ENCODE results near the gene CCNQ. TPM values are rescaled to one million over a fixed set of nuclear protein-coding genes. Genes with fewer than 3 reads are reported as not detected.

The CCNQ gene
- total RNA-seq, 1 experiment from 2014 or later = 33.9 TPM

DNA sequence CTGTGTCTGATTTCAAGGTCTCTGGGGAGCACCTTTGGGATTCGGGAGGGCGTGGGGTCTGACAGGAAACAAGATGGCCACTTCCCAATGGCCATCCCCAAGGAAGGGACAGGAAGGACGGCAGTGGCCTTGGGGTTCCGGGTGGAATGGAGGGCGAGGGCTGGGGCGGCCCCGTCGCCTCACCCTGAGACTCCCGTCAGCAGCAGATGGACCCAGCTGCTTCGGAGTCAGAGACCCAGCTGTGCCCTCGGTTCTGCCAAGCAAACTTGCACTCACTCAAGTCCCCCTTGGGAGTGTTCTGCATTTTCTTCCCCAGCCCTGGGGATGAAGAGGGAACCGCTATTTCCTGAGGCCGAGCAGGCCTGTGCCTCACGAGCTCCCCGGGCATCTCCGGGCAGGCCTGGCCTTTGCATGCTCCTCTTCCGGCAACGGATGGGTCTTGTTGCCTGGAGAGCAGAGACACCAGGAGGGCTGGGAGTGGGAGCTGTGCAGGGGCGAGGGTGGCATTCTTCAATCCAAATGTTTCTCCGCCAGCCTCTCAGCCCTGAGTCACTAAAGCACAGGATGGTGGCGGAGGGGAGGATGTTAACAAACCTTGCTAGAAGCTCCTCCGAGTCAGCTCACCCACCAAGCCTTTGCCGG, 41.2 kb upstream of the CCNQ start:
- no peaks in the 10 kb centered on the region for H3K4me1 ChIP-seq (replicated peaks; ENCODE audit: insufficient read depth)
- TF ChIP-seq, protein P1, sequence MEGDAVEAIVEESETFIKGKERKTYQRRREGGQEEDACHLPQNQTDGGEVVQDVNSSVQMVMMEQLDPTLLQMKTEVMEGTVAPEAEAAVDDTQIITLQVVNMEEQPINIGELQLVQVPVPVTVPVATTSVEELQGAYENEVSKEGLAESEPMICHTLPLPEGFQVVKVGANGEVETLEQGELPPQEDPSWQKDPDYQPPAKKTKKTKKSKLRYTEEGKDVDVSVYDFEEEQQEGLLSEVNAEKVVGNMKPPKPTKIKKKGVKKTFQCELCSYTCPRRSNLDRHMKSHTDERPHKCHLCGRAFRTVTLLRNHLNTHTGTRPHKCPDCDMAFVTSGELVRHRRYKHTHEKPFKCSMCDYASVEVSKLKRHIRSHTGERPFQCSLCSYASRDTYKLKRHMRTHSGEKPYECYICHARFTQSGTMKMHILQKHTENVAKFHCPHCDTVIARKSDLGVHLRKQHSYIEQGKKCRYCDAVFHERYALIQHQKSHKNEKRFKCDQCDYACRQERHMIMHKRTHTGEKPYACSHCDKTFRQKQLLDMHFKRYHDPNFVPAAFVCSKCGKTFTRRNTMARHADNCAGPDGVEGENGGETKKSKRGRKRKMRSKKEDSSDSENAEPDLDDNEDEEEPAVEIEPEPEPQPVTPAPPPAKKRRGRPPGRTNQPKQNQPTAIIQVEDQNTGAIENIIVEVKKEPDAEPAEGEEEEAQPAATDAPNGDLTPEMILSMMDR (conservative IDR thresholded peaks at IDR 0.05) = no peak
- no peak for TF ChIP-seq EZH2 (IDR thresholded peaks at IDR 0.05; ENCODE audit: low read depth)
- H4K20me1 ChIP-seq (ENCODE audit: insufficient read depth) = no peaks in the 10 kb centered on the region
- no peaks in the 10 kb centered on the region for H3K9me3 ChIP-seq (ENCODE audit: insufficient read depth, low read depth)
- DNase-seq = no peak
- no peak overlapping the region for H2AFZ ChIP-seq
- H3K27me3 ChIP-seq (ENCODE audit: insufficient read depth, low read depth) = peaks cover 37% of the 10 kb centered on the region
- H3K4me3 ChIP-seq = no peak overlapping the region
- H3K9me2 ChIP-seq (ENCODE audit: insufficient read depth) = no peaks in the 10 kb centered on the region
- ChIA-PET POLR2A (ENCODE audit: unreplicated experiment) (no interaction called here), CTCF (interaction anchor here (0.6 kb wide), 2 partner anchors 27 to 114 kb away, joined by 3 to 8 read pairs; no protein-coding TSS in a partner anchor)
- no peaks in the 10 kb centered on the region for H3K36me3 ChIP-seq (ENCODE audit: low read depth)
- no peak overlapping the region for H3K27ac ChIP-seq
- H3K79me2 ChIP-seq (ENCODE audit: low read depth) = no peaks in the 10 kb centered on the region
- intact Hi-C loops (cut with micrococcal nuclease; ENCODE audit: unreplicated experiment) = no loop called here
- no peaks in the 10 kb centered on the region for H3F3A ChIP-seq (ENCODE audit: insufficient read depth, low read depth)
- no peak overlapping the region for H3K4me2 ChIP-seq
- no TSS peak for BruUV-seq (replicated peaks)

DNA sequence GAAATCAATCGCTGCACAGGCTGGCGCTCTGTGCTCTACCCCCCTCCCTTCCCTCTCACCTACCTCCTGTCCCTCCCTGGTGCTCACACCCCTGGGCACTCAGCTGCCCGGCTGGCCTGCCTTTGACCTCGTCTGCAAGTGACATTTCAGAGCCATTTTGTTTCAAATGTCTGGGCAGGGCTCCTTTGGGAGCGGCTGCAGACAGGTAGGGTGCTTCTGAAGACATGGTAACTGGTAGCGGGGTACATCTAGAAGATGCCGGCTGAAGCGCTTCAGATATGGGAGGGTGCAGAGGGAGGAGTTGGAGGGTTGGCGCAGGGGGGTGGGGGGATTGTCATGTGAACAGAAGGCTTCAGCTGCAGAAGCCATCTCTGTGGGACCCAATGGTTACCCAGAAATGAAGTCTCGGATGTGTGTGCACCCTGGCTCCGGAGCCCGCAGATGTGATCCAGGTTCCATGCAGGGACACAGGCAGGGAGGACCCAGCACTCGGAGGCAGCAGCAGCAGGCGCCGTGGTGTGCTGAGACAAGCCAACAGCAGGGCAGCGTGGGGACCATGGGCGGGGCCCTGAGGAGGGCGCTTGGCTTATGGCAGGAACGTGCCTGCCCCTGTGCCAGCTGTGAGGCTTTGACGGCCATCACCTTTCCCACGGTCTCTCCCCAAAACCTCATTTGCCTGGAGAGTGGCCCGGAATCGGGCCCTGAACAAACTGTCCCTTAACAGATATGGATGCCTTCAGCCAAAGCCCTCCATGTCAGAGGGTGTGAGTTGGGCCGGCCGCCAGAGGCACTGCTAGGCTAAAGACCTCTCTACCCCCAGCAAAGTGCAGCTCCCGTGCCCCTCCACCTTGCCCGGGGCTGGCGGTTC, 40.5 kb upstream of the CCNQ start:
- peaks cover 38% of the 10 kb centered on the region for H3K27me3 ChIP-seq (ENCODE audit: insufficient read depth, low read depth)
- CTCF ChIA-PET = no interaction called here
- intact Hi-C loops (cut with micrococcal nuclease; ENCODE audit: unreplicated experiment) = no loop called here

DNA sequence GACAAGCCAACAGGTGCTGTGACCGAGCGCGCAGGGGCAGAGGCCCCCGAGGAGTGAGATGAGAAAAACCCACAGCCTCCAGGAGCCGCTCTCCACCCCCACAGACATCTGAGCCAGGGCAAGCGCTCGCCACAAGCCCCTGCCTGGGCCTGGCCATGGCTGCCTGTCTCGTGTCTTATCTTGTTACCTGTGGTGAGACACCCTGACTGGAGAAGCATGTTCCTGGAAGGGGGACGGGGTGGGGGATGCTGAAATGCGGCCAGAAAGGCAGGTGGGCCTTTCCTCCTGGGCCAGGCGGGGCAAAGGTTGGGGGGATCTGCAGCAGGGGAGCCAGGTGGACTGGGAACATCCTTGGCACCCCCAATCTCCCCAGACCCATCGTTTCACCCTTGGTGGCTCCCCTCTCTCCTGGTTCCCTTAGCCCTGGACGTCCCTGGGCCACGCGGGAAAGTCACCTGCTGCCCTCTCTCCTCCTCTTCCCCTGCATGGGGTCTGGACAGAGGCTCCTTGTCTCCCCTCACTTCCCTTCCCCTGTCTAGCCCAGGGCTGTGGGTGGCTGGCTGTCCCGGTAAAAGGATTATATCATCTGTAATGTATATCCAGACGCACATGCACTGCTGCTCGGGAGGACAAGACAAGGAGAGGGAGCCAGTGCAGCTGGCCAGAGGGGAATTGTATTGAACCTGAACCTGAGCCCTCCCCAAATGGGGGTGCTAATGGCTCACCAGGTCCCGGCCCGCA, 39.7 kb upstream of the CCNQ start:
- H4K20me1 ChIP-seq (ENCODE audit: insufficient read depth) = no peaks in the 10 kb centered on the region
- H3K9me3 ChIP-seq (ENCODE audit: insufficient read depth, low read depth) = no peaks in the 10 kb centered on the region
- H3K9me2 ChIP-seq (ENCODE audit: insufficient read depth) = no peaks in the 10 kb centered on the region
- ChIA-PET CTCF (no interaction called here), POLR2A (ENCODE audit: unreplicated experiment) (interaction anchor here (0.6 kb wide), 1 partner anchor 14 kb away, joined by 6 read pairs; no protein-coding TSS in a partner anchor)
- no peak overlapping the region for H3K4me3 ChIP-seq
- no peaks in the 10 kb centered on the region for H3K4me1 ChIP-seq (replicated peaks; ENCODE audit: insufficient read depth)
- peaks cover 46% of the 10 kb centered on the region for H3K27me3 ChIP-seq (ENCODE audit: insufficient read depth, low read depth)
- no peak overlapping the region for H2AFZ ChIP-seq
- intact Hi-C loops (cut with micrococcal nuclease; ENCODE audit: unreplicated experiment) = no loop called here
- H3K27ac ChIP-seq = no peak overlapping the region
- H3K4me2 ChIP-seq = no peak overlapping the region
- no peaks in the 10 kb centered on the region for H3K79me2 ChIP-seq (ENCODE audit: low read depth)
- no peaks in the 10 kb centered on the region for H3F3A ChIP-seq (ENCODE audit: insufficient read depth, low read depth)
- no TSS peak for BruUV-seq (replicated peaks)
- TF ChIP-seq EZH2 (IDR thresholded peaks at IDR 0.05; ENCODE audit: low read depth) = no peak
- TF ChIP-seq, protein P1 (conservative IDR thresholded peaks at IDR 0.05) = no peak
- H3K36me3 ChIP-seq (ENCODE audit: low read depth) = no peaks in the 10 kb centered on the region
- DNase-seq = no peak

More for the DNA sequence above, 40.5 kb upstream of the CCNQ start:
- Histone ChIP-seq H3K79me2 (ENCODE audit: low read depth) (no peaks in the 10 kb centered on the region), H3K4me1 (replicated peaks; ENCODE audit: insufficient read depth) (no peaks in the 10 kb centered on the region), H3K4me2 (no peak overlapping the region), H3K27ac (no peak overlapping the region), H3K9me3 (ENCODE audit: insufficient read depth, low read depth) (no peaks in the 10 kb centered on the region), H3K9me2 (ENCODE audit: insufficient read depth) (no peaks in the 10 kb centered on the region), H3F3A (ENCODE audit: insufficient read depth, low read depth) (no peaks in the 10 kb centered on the region), H3K36me3 (ENCODE audit: low read depth) (no peaks in the 10 kb centered on the region), H3K4me3 (no peak overlapping the region), H4K20me1 (ENCODE audit: insufficient read depth) (no peaks in the 10 kb centered on the region), H2AFZ (no peak overlapping the region)
- no peak for TF ChIP-seq EZH2 (IDR thresholded peaks at IDR 0.05; ENCODE audit: low read depth)
- TF ChIP-seq, protein P1 (conservative IDR thresholded peaks at IDR 0.05) = no peak
- POLR2A ChIA-PET (ENCODE audit: unreplicated experiment) = interaction anchor here (0.6 kb wide), 1 partner anchor 13 kb away, joined by 6 read pairs; no protein-coding TSS in a partner anchor
- BruUV-seq (replicated peaks) = no TSS peak
- DNase-seq = no peak
